HFFc6 (cell line): ENCODE measurements around the gene CNDP2. TPM values are rescaled to one million over a fixed set of nuclear protein-coding genes. Genes with fewer than 3 reads are reported as not detected.

Source experiments
- DNase-seq: peaks from one replicate; pipeline ENCODE4 v3.0.0-alpha.2; 2018
- H3K27ac Mint-ChIP-seq: 2 replicates; pipeline ENCODE4 v1.8.0; 2020; ENCODE audit warnings: mild to moderate bottlenecking, mixed read lengths
- H3K27me3 Mint-ChIP-seq: 2 replicates; pipeline ENCODE4 v1.8.0; 2021; ENCODE audit warnings: mild to moderate bottlenecking, moderate library complexity, mixed read lengths; ENCODE audit not compliant: insufficient read depth
- H3K36me3 Mint-ChIP-seq: 2 replicates; pipeline ENCODE4 v1.8.0; 2021; ENCODE audit warnings: low read depth, mixed read lengths
- H3K4me1 Mint-ChIP-seq: 2 replicates; pipeline ENCODE4 v1.8.0; 2020; ENCODE audit warnings: low read depth, mixed read lengths
- H3K4me3 Mint-ChIP-seq: 2 replicates; pipeline ENCODE4 v1.8.0; 2020; ENCODE audit warnings: mild to moderate bottlenecking, moderate library complexity, mixed read lengths
- H3K9me3 Mint-ChIP-seq: 2 replicates; pipeline ENCODE4 v1.8.0; 2020; ENCODE audit warnings: mild to moderate bottlenecking, mixed read lengths
- total RNA-seq, 6 experiments: library from RNA; stranded (reverse); fragmentation: NEBNext Ultra II Directional; extraction: Animal tissue kit (Norgen Biotek cat#: 25700); gene quantifications; 2 replicates in 1 of 6; 3 replicates in 5 of 6; pipeline ENCODE4 v1.2.3, GENCODE V29; 2021
- TF ChIP-seq, protein P1 (sequence below): fragments of 200-600 bp; sonication (generic); IDR thresholded peaks from 2 replicates; pipeline ENCODE4 v1.5.0; 2021; ENCODE audit warnings: antibody characterized with exemption, mild to moderate bottlenecking

Gene CNDP2
- total RNA-seq, 6 experiments from 2014 or later, result 79.7 to 95.4 (median 85.3) TPM

DNA sequence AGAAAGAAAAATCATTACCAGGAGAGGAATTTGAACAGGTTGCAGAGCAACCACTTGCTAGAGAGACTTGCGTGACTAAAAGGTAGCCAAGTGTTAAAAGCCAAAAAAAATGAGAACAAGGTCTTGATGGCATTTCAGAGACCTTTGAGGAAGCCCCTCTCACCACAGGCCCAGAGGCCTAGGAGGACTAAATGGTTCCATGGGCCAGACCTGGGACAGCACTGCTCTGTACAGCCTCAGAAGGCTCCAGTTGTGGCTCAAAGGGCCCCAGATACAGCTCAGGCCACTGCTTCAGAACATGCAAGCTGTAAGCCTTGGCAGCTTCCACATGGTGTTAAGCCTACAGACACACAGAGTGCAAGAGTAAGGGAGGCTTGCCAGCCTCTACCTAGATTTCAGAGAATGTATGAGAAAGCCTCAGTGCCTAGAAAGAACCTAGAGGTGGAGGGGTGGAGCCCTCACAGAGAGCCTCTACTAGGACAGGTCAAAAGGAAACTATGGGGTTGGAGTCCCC, 53.5 kb downstream of the CNDP2 start:
- H3K36me3 Mint-ChIP-seq, result peaks cover 16% of the 10 kb centered on the region
- H3K9me3 Mint-ChIP-seq, result peaks cover 25% of the 10 kb centered on the region
- H3K4me1 Mint-ChIP-seq, result peaks cover 14% of the 10 kb centered on the region
- TF ChIP-seq, protein P1, sequence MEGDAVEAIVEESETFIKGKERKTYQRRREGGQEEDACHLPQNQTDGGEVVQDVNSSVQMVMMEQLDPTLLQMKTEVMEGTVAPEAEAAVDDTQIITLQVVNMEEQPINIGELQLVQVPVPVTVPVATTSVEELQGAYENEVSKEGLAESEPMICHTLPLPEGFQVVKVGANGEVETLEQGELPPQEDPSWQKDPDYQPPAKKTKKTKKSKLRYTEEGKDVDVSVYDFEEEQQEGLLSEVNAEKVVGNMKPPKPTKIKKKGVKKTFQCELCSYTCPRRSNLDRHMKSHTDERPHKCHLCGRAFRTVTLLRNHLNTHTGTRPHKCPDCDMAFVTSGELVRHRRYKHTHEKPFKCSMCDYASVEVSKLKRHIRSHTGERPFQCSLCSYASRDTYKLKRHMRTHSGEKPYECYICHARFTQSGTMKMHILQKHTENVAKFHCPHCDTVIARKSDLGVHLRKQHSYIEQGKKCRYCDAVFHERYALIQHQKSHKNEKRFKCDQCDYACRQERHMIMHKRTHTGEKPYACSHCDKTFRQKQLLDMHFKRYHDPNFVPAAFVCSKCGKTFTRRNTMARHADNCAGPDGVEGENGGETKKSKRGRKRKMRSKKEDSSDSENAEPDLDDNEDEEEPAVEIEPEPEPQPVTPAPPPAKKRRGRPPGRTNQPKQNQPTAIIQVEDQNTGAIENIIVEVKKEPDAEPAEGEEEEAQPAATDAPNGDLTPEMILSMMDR, result no peak
- H3K27me3 Mint-ChIP-seq, result peaks cover 13% of the 10 kb centered on the region
- no peak overlapping the region for H3K27ac Mint-ChIP-seq
- DNase-seq, result no peak
- no peak overlapping the region for H3K4me3 Mint-ChIP-seq

DNA sequence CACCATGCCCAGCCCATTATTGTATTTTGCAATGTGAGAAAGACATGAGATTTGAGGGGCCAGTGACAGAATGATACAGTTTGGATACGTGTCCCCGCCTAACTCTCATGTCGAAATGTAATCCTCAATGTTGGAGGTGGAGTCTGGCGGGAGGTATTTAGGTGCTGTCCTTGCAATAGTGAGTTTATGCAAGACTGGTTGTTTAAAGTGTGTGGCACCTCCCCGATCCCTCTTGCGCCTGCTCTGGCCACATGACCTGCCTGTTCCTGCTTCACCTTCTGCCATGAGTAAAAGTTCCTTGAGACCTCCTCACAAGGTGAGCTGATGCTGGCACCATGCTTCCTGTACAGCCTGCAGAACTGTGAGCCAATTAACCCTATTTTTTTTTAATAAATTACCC, 54.7 kb downstream of the CNDP2 start:
- Mint-ChIP-seq H3K4me3 (no peak overlapping the region), H3K27ac (no peak overlapping the region)

DNA sequence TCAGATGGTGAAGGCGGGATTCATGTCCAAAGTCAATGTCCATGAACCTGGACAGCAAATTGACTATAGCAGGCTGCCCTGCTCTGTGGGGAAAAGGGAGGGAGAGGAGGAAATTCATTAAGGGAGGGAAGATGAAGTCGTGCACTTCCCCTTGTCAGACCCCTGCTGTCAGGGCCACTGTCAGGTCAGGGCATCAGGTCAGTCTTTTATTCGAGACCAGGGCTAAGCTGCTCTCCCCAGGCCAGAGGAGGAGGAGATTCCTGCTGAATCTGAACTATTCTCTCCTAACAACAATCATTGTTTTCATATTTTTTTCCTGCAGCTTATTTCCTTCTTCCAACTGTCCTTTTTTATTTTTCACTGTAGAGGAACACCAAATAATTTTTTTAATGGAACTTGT, 55.3 kb downstream of the CNDP2 start:
- no peak overlapping the region for H3K4me3 Mint-ChIP-seq
- peaks cover 16% of the 10 kb centered on the region for H3K36me3 Mint-ChIP-seq
- peaks cover 12% of the 10 kb centered on the region for H3K4me1 Mint-ChIP-seq
- TF ChIP-seq, protein P1, result no peak
- H3K27ac Mint-ChIP-seq, result no peak overlapping the region
- H3K27me3 Mint-ChIP-seq, result peaks cover 20% of the 10 kb centered on the region
- DNase-seq, result no peak
- peaks cover 25% of the 10 kb centered on the region for H3K9me3 Mint-ChIP-seq

More for the DNA sequence above, 54.7 kb downstream of the CNDP2 start:
- Mint-ChIP-seq H3K4me1 (peaks cover 14% of the 10 kb centered on the region), H3K27me3 (peaks cover 18% of the 10 kb centered on the region), H3K9me3 (peaks cover 25% of the 10 kb centered on the region), H3K36me3 (peaks cover 16% of the 10 kb centered on the region)
- DNase-seq, result no peak
- TF ChIP-seq, protein P1, result no peak

DNA sequence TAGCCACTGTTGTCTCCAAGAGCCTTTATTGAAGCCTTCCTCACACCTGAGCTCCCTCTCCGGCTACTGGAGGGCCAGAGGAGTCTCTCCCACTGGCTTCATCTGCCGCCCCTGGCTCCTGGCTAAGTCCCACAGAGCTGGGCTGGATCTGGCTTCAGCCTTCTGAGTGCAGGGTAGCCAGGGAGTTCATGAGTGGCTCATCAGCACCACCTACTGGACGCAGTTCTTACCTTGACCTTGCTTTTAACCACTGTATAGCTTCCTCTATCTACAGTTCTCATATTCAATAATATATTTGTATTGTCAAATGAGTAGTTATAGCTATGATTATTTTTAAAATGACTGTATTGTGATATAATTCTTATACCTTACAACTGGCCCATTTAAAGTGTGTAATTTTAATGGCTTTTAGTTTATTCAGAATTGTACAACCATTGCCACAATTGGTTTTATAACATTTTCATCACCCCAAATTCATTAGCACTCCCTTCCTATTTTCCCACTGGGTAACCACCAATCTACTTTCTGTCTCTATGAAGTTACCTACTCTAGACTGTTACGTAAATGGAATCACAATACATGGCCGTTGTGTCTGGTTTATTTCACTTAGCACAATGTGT, 55.9 kb downstream of the CNDP2 start:
- TF ChIP-seq, protein P1, result peak; percentile 93
- peaks cover 25% of the 10 kb centered on the region for H3K27me3 Mint-ChIP-seq
- H3K4me3 Mint-ChIP-seq, result no peak overlapping the region
- DNase-seq, result peak; percentile 67
- peaks cover 6% of the 10 kb centered on the region for H3K4me1 Mint-ChIP-seq
- H3K27ac Mint-ChIP-seq, result no peak overlapping the region
- peaks cover 25% of the 10 kb centered on the region for H3K9me3 Mint-ChIP-seq
- peaks cover 16% of the 10 kb centered on the region for H3K36me3 Mint-ChIP-seq

GRCh38 chr18:74556126-74556525, 60.0 kb downstream of the CNDP2 start:
- Mint-ChIP-seq H3K36me3 (no peaks in the 10 kb centered on the region), H3K4me1 (no peaks in the 10 kb centered on the region), H3K27me3 (peaks cover 50% of the 10 kb centered on the region), H3K27ac (no peak overlapping the region), H3K4me3 (no peak overlapping the region), H3K9me3 (no peaks in the 10 kb centered on the region)
- DNase-seq, result no peak
- TF ChIP-seq, protein P1, result no peak
